Osteoblast (primary cell): ENCODE measurements around the gene DAAM2. TPM values are rescaled to one million over a fixed set of nuclear protein-coding genes. Genes with fewer than 3 reads are reported as not detected.

Experiments
- DNase-seq: peaks from one replicate; pipeline ENCODE4 v3.0.0; 2011; ENCODE audit warnings: low spot score, mixed read lengths; ENCODE audit not compliant: insufficient read length; ENCODE audit errors: missing footprints
- H2AFZ ChIP-seq: 2 replicates; pipeline ENCODE4 v1.6.0; 2011; ENCODE audit warnings: mild to moderate bottlenecking, low read length
- H3K27ac ChIP-seq: 2 replicates; pipeline ENCODE4 v1.5.1; 2011; ENCODE audit warnings: mild to moderate bottlenecking, low read depth, low read length, moderate library complexity
- H3K27me3 ChIP-seq: 2 replicates; pipeline ENCODE4 v1.6.0; 2012; ENCODE audit warnings: mild to moderate bottlenecking, control low read depth, inconsistent platforms, low read length, moderate library complexity; ENCODE audit not compliant: insufficient read depth
- H3K36me3 ChIP-seq: 2 replicates; pipeline ENCODE4 v1.5.1; 2011; ENCODE audit warnings: mild to moderate bottlenecking, low read length, control low read depth, moderate library complexity; ENCODE audit not compliant: insufficient read depth
- H3K4me1 ChIP-seq: 2 replicates; pipeline ENCODE4 v1.5.1; 2011; ENCODE audit warnings: mild to moderate bottlenecking, low read length, control low read depth, moderate library complexity; ENCODE audit not compliant: insufficient read depth
- H3K4me2 ChIP-seq: 2 replicates; pipeline ENCODE4 v1.6.0; 2011; ENCODE audit warnings: mild to moderate bottlenecking, low read length; ENCODE audit not compliant: insufficient read depth
- H3K4me3 ChIP-seq: fragments of 200-600 bp; sonication (generic); 3 replicates; pipeline ENCODE4 v1.5.1; 2012; ENCODE audit warnings: mild to moderate bottlenecking, low read length, inconsistent platforms; ENCODE audit not compliant: insufficient read depth
- H3K79me2 ChIP-seq: 2 replicates; pipeline ENCODE4 v1.6.0; 2012; ENCODE audit warnings: mild to moderate bottlenecking, low read length, control low read depth, inconsistent platforms; ENCODE audit not compliant: insufficient read depth
- H3K9me3 ChIP-seq: 2 replicates; pipeline ENCODE4 v1.5.1; 2011; ENCODE audit warnings: low read depth, low read length, control low read depth
- H4K20me1 ChIP-seq: 2 replicates; pipeline ENCODE4 v1.6.0; 2012; ENCODE audit warnings: mild to moderate bottlenecking, low read length, control low read depth; ENCODE audit not compliant: insufficient read depth
- CTCF ChIP-seq: IDR thresholded peaks from 2 replicates; pipeline ENCODE4 v1.5.1; 2011; ENCODE audit warnings: mild to moderate bottlenecking, low read depth, low read length, moderate library complexity; ENCODE audit errors: extremely low read depth
- total RNA-seq: library from RNA; depleted of rRNA; stranded (reverse); fragments of >200 nt; gene quantifications from 2 replicates; pipeline ENCODE4 v1.2.3, GENCODE V29; 2012

Gene DAAM2
- total RNA-seq, 1 donor: 29.0 TPM

GRCh38 chr6:39843305-39844020 is 51.3 kb downstream of the DAAM2 start:
- TF ChIP-seq CTCF: peak; percentile 52
- Histone ChIP-seq H3K4me2 (peak overlapping the region; percentile 18), H3K79me2 (peaks cover 8% of the 10 kb centered on the region), H4K20me1 (peaks cover 3% of the 10 kb centered on the region), H3K9me3 (no peaks in the 10 kb centered on the region), H3K27me3 (no peaks in the 10 kb centered on the region), H3K27ac (peak overlapping the region; percentile 19), H3K36me3 (no peaks in the 10 kb centered on the region), H3K4me3 (no peak overlapping the region), H3K4me1 (peaks cover 17% of the 10 kb centered on the region), H2AFZ (peak overlapping the region; percentile 73)
- peak; percentile 95 for DNase-seq

GRCh38 chr6:39844866-39845265 is 52.7 kb downstream of the DAAM2 start:
- no peaks in the 10 kb centered on the region for H3K27me3 ChIP-seq
- H3K79me2 ChIP-seq: peaks cover 15% of the 10 kb centered on the region
- H3K4me3 ChIP-seq: no peak overlapping the region
- H3K9me3 ChIP-seq: no peaks in the 10 kb centered on the region
- no peak overlapping the region for H2AFZ ChIP-seq
- peaks cover 3% of the 10 kb centered on the region for H4K20me1 ChIP-seq
- TF ChIP-seq CTCF: no peak
- peaks cover 24% of the 10 kb centered on the region for H3K4me1 ChIP-seq
- no peak overlapping the region for H3K27ac ChIP-seq
- H3K36me3 ChIP-seq: no peaks in the 10 kb centered on the region
- DNase-seq: no peak
- H3K4me2 ChIP-seq: no peak overlapping the region

- Histone ChIP-seq H3K27ac (no peak overlapping the region), H3K27me3 (no peaks in the 10 kb centered on the region), H3K4me2 (peak overlapping the region; percentile 39), H3K36me3 (no peaks in the 10 kb centered on the region), H3K9me3 (no peaks in the 10 kb centered on the region), H4K20me1 (peaks cover 3% of the 10 kb centered on the region), H3K4me3 (peak overlapping the region; percentile 25), H2AFZ (peak overlapping the region; percentile 19), H3K79me2 (peaks cover 25% of the 10 kb centered on the region), H3K4me1 (peaks cover 43% of the 10 kb centered on the region)
- TF ChIP-seq CTCF: no peak
- DNase-seq: no peak
These were observed 55.0 kb downstream of the DAAM2 start for GRCh38 chr6:39847221-39847620.

GRCh38 chr6:39848171-39848570 is 56.0 kb downstream of the DAAM2 start:
- peak overlapping the region; percentile 38 for H2AFZ ChIP-seq
- H3K36me3 ChIP-seq: no peaks in the 10 kb centered on the region
- no peaks in the 10 kb centered on the region for H3K9me3 ChIP-seq
- no peak for DNase-seq
- peaks cover 43% of the 10 kb centered on the region for H3K4me1 ChIP-seq
- peaks cover 3% of the 10 kb centered on the region for H4K20me1 ChIP-seq
- peaks cover 28% of the 10 kb centered on the region for H3K79me2 ChIP-seq
- H3K4me3 ChIP-seq: peak overlapping the region; percentile 47
- no peak for TF ChIP-seq CTCF
- H3K27me3 ChIP-seq: no peaks in the 10 kb centered on the region
- no peak overlapping the region for H3K27ac ChIP-seq
- H3K4me2 ChIP-seq: peak overlapping the region; percentile 66
